SIG-M5 treated with dmso at 0.1 percent for 504 hours (cell line): ENCODE data around the gene PTCRA.

ENCODE experiments used
- DNase-seq: peaks from one replicate; lab custom pipeline; 2025; ENCODE audit not compliant: unreplicated experiment; lab: John Stamatoyannopoulos, UW

PTCRA gene

DNA sequence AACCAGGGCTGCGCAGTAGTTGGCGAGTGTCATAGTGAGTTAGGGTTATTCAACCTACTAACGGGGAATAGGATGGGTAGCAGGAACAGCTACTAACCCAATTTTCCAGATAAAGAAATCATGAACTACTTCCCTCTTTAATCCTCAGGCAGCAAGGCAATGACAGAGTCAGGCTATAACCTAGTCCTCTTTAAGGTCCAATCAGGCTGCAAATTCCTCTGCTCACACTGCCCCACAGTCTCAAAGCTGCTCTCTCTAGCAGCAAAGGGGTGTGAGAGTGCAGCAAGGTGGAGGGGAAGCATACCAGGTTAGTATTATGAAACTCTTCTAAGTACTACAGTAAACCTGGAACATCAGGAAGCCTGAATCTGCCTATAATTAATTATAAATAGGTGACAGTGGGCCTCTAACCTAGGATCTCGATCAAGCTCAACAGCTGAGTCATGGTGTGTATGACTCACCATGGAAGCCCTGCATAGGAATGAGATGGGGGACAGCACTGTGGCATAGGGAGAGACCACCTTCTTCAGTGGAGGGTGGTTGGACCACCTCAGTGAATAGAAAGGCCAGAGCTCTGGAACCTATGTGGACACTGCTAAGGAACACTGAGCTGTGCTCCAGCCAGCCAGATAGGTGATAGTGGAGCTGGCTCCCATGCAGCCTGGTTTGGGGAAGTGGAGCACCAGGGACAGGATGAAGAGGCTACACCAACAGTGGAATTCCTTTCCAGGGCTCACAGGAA, 55.2 kb downstream of the PTCRA start:
- no peak for DNase-seq

DNA sequence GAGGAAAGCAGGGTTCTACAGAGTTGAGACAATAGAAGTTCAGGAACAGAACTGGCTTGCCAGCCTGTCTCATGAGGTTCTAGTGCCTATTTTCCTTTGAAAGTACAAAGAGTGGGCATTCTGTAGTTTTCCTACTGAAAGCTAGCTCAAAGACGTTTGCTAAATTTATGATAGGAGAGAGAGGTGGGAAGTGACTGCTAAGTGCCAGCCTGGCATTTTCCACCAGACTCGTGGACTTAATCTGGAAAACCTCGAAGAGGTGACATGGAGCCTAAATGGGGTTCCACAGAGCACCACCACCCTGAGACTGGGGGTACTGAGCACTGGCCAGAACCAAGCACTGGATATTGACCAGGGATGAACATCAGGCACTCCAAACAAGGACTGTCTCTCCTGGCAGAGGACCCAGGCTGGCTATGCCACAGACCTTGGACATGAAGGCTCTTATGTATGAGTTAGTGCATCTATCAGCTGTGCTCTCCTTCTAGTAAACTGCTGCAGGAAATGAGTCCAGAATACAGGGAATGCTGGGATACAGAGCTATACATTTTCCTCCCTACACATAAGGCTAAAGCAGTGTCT, 56.0 kb downstream of the PTCRA start:
- DNase-seq, result no peak

DNA sequence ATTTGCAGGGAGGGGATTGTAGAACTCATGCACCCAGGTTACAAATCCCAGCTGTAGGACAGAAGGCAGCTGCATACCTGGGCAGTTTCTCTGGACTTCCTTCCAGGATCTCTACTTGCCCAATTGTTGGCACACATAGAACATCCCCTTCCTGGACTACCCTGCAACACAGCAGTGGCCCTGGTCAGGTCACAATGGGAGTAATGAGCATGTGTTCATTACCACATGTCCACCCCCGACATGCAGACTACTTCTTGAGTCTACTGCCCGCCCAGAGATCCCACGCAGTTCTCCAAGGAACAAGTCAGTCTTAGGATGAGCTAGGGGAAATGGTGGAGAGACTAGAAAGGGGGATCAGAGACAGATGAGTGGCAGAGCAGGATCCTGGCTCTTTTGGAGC, 58.1 kb downstream of the PTCRA start:
- no peak for DNase-seq

DNA sequence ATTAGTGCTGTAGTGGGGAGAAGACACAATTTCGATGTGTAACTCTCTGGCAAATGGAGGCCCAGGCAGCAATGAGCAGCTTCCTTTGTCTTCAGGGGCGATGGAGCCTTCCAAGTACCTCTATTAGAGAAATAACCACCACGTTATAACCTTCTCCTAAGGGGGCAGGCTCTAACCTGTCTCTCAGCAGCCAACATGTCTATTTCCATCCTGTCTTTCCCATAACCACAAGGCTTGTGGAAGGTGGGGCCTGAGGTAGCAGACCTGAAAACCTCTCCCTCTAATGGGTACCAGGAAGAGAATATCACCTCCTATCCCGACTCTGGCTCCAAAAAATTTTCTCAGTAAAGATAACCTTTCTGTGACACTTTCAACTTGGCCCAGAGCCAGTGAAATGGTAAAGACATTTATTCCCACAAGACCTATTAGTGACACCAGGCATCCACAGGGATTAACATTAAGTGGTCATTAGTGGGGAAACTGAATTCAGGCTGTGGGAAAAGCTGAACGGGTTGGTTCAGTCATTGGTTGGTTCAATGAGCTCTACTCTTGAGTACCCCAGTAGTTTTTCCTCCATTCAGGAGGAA, 59.2 kb downstream of the PTCRA start:
- DNase-seq, result no peak
